IMR-90 (cell line): ENCODE results near the gene ADAM23.

Experiments used
- CTCF ChIP-seq: conservative IDR thresholded peaks from 2 replicates; pipeline ENCODE4 v1.5.1; 2012; ENCODE audit warnings: mild to moderate bottlenecking, low read depth, low read length, improper control_type of control experiment
- MAZ ChIP-seq: IDR thresholded peaks from 2 replicates; pipeline ENCODE4 v1.6.1; 2012; ENCODE audit warnings: low read depth, mild to moderate bottlenecking, low read length, improper control_type of control experiment, moderate library complexity, borderline replicate concordance
- MXI1 ChIP-seq: IDR thresholded peaks from 2 replicates; pipeline ENCODE4 v1.6.1; 2012; ENCODE audit warnings: low read depth, mild to moderate bottlenecking, low read length, moderate library complexity, borderline replicate concordance
- POLR2A ChIP-seq: IDR thresholded peaks from 2 replicates; pipeline ENCODE4 v1.6.1; 2012; ENCODE audit warnings: mild to moderate bottlenecking, low read depth, low read length
- RAD21 ChIP-seq: IDR thresholded peaks from 2 replicates; pipeline ENCODE4 v1.6.1; 2012; ENCODE audit warnings: low read length, improper control_type of control experiment
- RFX5 ChIP-seq: IDR thresholded peaks from 2 replicates; pipeline ENCODE4 v1.8.0; 2012; ENCODE audit warnings: low read depth, mild to moderate bottlenecking, low read length, moderate library complexity
- USF2 ChIP-seq: fragments of 150-350 bp; IDR thresholded peaks from 2 replicates; pipeline ENCODE4 v1.6.1; 2017; ENCODE audit warnings: mild to moderate bottlenecking, antibody characterized with exemption, low read length, low read depth
- TF ChIP-seq, protein P1 (sequence below): fragments of 150-350 bp; IDR thresholded peaks from 2 replicates; pipeline ENCODE4 v1.6.1; 2016; ENCODE audit warnings: low read depth, mild to moderate bottlenecking, low read length, moderate library complexity, borderline replicate concordance

- TF ChIP-seq MAZ = no peak
- no peak for TF ChIP-seq CTCF
- no peak for TF ChIP-seq RFX5
- TF ChIP-seq POLR2A = no peak
- TF ChIP-seq, protein P1, sequence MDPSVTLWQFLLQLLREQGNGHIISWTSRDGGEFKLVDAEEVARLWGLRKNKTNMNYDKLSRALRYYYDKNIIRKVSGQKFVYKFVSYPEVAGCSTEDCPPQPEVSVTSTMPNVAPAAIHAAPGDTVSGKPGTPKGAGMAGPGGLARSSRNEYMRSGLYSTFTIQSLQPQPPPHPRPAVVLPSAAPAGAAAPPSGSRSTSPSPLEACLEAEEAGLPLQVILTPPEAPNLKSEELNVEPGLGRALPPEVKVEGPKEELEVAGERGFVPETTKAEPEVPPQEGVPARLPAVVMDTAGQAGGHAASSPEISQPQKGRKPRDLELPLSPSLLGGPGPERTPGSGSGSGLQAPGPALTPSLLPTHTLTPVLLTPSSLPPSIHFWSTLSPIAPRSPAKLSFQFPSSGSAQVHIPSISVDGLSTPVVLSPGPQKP = no peak
- no peak for TF ChIP-seq RAD21
- no peak for TF ChIP-seq USF2
- TF ChIP-seq MXI1 = no peak
Observed at GRCh38 chr2:206481056-206481455, 37.7 kb downstream of the ADAM23 start.
